Adipose tissue (tissue), 3 donors: ENCODE measurements around the gene PLB1. TPM values are rescaled to one million over a fixed set of nuclear protein-coding genes. Genes with fewer than 3 reads are reported as not detected.
"Not testable (repeated sequence)": the region's sequence is repeated elsewhere in the genome, so short reads cannot be mapped to it uniquely, and the experiment has no call there.

Source experiments
- H3K27ac ChIP-seq: one replicate; pipeline ENCODE4 v1.5.1; 2013; ENCODE audit warnings: low read depth, low read length
- WGBS, 3 donors: extraction: QIAGEN DNeasy Blood & Tissue Kit; methylation state at CpG; one replicate each; pipeline ENCODE4 v1.1.7; 2013; 5-methylcytosine and 5-hydroxymethylcytosine counted together
- polyA plus RNA-seq, 3 donors: library from polyadenylated mRNA; stranded (reverse); fragments of 200-250 nt; gene quantifications; one replicate each; pipeline ENCODE4 v1.2.3, GENCODE V29; 2013
- donor health status: healthy with polysubstance abuse.
- donor health status: Bipolar disorder and iron deficiency.
- donor health status: healthy.

PLB1 gene
- polyA plus RNA-seq, 3 donors = 0.61 to 16.9 (median 3.6) TPM

DNA sequence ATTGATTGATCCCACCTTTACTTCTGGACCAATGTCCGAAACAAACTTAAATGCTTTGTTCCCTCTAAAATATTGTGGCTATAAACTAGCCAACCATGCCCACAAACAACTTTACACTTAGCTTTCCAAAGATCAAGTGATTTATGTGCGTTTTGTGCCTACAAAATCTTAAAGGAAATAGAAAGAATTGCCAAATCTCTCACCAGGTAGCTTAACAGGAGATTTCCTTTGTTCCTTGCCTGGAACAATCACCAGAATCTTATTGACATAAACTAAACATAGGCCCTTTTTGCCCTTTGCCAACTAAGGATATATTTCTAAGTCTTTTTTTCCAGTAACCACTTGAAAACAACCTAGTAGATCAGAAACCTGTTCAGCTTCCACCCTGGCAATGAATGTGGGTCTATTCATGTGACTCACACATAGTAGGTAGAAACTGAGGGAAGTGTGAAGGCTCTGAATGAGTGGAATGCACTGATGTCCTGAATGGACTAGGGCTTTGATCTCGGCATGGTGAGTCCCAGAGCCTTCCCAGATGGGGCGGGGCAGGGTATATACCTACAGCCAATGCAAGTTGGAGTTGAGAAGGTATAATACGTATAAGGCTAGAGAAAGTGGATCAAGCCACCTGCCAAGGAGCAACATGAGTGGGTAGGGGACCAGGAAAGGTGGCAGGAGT, 161.2 kb downstream of the PLB1 start:
- WGBS, 3 donors = 82 to 88% (median 83%) methylated on average over 5 of the region's 5 CpGs
- no peak overlapping the region for H3K27ac ChIP-seq

DNA sequence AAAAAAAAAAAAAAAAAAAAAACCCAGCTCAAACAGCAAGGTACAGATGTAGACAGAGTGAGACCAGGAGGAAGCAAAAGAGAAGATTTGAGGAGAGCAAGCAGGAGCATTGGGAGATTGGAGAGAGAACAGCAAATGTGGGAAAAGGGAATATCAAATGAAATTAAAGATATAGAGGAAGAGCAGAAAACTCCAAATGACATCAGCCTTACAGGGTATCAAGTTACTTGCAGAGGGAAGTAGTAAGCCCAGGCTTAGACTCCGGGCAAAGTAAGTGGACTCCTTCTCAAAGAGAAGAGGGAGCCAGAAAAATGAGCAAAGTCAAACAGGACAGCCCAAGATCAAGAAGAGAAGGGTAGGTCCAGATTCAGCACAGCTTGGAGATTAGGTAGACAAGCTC, 162.5 kb downstream of the PLB1 start:
- WGBS, 3 donors = 41 to 59% (median 42%) methylated on average over 1 of the region's 1 CpG
- no peak overlapping the region for H3K27ac ChIP-seq

DNA sequence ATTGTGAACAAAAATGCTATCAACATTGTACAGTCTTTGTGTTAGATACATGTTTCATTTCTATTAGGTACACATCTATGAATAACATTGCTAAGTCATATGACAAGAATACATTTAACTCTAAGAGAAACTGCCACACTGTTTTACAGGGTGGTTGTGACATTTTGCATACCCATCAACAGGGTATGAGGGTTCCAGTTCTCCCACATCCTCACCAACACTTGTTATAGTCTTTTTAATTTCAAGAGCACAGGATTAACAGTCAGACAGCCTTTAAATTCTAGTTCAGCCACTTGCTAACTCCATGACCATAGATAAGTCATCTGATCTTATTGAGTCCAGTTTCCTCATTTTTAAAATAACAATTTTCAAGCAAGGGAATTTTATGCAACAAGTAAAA, 163.3 kb downstream of the PLB1 start:
- no peak overlapping the region for H3K27ac ChIP-seq

DNA sequence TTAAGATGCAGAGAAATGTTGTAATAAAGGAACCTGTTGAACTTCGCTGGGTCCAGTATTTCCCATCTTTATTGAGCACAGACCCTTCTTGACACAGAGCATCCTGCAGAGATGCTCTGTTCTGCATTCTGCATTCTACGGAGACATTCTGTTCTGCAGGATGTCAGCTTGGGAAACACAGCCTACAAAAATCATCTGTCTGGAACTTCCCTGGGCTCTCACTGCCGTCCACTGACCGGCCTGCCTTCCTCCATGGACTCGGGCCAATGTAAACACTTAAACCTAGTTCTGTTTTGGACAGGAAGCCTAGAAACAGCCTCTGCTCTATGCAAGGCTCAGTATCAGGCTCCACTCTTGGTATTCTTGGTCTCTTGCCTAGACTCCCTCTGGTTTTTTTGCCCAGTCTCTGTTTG, 165.7 kb downstream of the PLB1 start:
- no peak overlapping the region for H3K27ac ChIP-seq
- 28 to 33% (median 32%) methylated on average over 5 of the region's 5 CpGs for WGBS, 3 donors

DNA sequence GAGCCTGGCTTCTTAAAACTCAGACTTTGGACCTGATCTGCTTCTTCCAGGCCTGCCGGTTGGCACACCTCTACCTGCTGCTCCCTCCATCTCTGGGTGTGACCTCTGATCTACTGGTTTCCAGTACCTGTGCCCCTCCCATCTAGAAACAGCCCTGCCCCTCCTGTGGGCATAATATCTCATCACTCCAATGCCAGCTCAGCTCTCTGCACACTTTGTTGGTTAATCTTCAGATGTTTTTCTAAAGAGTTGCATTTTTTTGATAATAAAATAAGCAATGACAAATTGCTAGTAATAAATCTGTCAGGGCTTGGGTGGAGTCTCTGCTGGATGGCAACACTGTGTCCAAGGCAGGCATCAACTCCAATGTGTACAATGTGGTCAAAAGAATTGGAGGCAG, 166.2 kb downstream of the PLB1 start:
- 30 to 88% (median 79%) methylated on average over 1 of the region's 1 CpG for WGBS, 3 donors

DNA sequence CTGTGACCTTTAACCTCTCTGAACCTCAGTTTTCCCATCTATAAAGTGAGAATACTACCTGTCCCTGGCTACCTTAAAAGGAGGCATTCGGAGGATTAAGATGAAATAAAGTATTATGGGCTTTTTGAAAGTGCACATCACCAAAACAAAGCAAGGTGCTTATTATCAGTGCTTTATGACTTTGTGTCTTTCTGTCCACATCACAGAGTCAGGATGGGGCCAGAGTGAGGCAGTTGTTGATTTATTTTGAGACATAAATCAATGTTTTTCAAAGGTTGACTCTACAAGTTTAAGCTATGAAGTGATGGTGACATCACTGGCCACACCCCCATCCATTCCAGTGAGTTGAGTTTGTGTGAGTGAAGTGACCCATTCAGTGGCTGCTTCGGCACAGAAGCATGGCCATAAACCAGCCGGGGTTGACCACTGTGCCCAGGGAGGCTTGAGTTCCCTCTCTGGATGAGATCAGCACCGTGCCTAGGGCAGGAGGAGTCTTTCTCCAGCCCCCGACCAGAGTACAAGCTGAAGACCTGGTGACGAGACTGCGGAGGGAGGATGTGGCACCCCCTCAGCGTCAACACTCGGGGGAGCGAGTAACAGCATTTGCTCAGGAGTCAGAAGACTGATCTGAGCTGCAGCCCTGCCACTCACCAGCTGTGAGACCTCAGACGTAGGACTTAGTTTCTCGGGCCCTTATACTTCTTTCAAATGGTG, 166.8 kb downstream of the PLB1 start:
- no peak overlapping the region for H3K27ac ChIP-seq
- WGBS, 3 donors = 81 to 89% (median 81%) methylated on average over 12 of the region's 12 CpGs

More for the DNA sequence above, 166.2 kb downstream of the PLB1 start:
- H3K27ac ChIP-seq = no peak overlapping the region

DNA sequence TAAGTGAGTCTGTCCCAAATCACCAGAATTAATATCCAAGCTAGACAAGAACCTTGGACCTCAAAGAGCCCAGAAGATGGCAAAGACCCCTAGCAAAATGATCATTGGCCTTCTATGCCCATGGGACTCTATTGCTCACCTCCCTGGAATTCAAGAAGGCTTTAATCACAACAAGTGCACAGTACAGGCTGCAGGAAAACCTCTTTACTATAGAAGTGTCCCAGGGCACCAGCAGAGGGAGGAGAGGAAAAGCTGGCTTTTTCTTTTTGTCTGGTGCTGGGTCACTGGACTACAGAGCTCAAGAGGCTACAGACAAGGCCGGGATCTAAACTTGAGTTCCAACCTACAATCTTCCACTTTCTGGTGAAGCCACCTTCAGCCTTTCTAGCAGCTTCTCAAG, 167.5 kb downstream of the PLB1 start:
- WGBS, 3 donors = 44 to 88% (median 87%) methylated on average over 1 of the region's 1 CpG
- H3K27ac ChIP-seq = no peak overlapping the region

DNA sequence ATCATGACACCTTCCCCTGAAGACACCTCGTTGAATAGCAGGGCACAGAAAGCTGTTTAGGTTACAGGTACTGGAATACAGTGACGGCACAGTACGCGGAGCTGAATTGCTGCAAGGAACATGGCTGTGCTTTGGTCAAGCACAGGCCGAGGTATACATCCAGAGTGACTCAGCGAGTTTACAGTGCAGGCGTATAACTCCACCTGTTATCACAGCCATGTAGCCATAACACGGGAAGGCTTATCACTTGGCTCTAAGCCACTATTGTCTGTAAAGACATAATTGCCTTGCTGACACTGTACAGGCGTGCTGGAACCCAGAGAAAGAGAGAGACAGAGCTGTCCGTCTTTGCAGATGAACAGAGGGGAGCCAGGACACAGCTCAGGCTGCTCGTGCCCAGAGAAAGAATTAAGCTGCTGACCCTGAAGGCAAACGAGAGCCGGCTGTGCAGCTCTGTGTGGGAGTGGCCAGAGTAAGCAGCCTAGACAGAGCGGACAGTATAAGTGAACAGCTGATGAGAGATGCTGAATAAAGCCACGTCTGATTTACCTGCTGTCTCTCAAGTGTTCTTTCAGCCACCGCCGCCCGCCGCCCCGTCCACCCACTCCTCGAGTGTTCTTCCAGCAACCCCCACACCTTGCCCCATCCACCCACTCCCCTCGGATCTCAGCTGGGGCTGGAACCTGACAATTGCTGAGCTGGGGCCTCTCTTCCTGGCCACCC, 168.4 kb downstream of the PLB1 start:
- WGBS, 3 donors = 51 to 66% (median 66%) methylated on average over 22 of the region's 22 CpGs
- H3K27ac ChIP-seq = no peak overlapping the region

DNA sequence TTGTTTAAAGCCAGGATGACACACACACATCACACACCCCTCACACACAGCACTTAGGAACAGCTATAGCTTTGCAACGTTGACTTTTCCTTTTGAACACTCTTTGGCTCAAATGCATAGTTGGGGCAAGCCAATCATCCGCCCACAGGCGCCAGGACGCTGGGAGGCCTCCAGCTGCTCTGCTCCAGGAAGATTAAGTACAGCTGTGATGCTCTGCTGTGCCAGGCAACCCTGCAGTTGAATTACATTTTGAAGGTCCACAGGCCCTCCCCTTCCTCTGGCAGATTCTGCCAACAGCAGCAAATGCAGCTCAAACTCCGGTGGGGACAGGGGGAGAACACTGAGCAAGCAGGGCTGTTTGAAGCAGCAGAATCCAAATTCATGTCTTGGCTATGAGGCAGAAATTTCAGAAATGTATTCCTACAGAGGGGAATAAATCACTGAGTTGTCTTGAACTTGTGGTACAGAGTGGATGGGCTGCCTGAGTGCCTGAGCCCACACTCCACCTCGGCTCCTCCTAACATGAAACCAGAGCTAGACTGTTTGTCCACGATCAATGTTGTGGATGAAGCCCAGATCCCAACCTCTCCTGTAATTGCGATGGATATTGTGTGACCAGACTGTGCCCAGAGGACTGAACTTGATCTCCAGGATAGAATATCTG, 169.3 kb downstream of the PLB1 start:
- WGBS, 3 donors = 27 to 42% (median 38%) methylated on average over 8 of the region's 8 CpGs
- no peak overlapping the region for H3K27ac ChIP-seq

DNA sequence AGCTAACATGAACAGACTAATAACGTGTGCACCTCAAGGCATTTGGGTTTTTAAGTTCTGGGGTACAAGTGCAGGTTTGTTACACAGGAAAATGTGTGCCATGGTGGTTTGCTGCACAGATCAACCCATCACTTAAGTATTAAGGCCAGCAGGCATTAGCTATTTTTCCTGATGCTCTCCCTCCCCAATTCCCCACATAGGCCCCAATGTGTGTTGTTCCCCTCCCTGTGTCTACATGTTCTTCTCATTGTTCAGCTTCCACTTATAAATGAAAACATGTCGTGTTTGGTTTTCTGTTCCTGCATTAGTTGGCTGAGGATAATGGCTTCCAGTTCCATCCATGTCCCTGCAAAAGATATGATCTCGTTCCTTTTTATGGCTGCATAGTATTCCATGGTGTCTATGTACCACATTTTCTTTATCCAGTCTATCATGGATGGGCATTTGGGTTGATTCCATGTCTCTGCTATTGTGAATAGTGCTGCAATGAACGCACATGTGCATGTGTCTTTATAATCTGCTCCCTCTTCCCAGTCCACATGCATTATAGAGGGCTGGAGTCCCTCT, 170.0 kb downstream of the PLB1 start:
- not testable (repeated sequence) for H3K27ac ChIP-seq
- 67 to 88% (median 82%) methylated on average over 4 of the region's 4 CpGs for WGBS, 3 donors

DNA sequence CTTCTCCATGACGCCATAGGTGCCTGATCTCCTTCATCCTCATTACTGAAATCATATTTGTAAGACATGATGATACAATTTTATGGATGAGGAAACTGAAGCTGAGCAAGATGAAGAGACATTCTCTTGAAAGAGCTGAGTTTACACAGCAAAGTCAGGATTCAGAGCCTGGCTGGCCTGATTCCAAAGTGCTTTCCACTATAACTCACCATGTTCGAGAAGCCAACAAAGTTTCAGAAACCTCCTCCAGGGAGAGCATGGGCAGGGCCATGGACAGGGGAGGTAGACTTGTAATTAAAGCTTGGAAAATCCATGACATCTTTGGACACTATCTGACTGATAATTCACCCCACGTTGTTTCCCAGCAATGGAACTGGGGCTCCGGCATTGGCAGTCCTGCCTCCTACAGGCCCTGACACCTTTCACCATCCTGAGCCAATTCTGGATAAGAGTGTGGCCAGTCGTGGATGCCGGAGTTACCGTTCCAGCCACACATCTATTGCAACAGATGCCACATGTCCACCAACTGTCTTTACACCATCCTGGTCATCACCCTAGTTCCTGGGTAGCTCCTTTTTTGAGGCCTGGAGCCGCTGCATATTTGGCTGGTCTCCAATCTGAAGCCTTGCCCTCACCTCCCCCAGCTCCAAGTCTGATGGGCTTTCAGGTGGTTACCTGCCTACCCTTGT, 170.8 kb downstream of the PLB1 start:
- H3K27ac ChIP-seq = no peak overlapping the region
- WGBS, 3 donors = 62 to 85% (median 70%) methylated on average over 8 of the region's 8 CpGs

DNA sequence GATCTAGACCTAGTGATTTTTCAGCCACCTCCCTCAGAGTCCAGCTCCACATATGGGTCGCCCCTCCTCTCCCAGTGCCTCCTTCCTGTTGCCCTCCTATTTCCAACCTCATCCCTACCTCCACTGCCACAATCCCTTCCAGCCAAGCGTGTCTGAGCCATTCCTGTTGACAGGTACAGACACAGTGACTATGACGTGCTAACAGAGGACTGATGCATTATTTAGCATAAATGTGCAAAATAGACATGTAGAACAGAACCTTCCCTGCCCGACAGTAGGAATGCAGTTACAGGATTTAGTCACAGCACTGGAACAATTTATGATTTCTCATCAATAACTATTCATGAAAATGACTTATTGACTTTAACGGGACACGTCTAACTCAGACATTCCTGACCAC, 171.4 kb downstream of the PLB1 start:
- H3K27ac ChIP-seq = no peak overlapping the region
- WGBS, 3 donors = 91 to 97% (median 95%) methylated on average over 6 of the region's 6 CpGs

DNA sequence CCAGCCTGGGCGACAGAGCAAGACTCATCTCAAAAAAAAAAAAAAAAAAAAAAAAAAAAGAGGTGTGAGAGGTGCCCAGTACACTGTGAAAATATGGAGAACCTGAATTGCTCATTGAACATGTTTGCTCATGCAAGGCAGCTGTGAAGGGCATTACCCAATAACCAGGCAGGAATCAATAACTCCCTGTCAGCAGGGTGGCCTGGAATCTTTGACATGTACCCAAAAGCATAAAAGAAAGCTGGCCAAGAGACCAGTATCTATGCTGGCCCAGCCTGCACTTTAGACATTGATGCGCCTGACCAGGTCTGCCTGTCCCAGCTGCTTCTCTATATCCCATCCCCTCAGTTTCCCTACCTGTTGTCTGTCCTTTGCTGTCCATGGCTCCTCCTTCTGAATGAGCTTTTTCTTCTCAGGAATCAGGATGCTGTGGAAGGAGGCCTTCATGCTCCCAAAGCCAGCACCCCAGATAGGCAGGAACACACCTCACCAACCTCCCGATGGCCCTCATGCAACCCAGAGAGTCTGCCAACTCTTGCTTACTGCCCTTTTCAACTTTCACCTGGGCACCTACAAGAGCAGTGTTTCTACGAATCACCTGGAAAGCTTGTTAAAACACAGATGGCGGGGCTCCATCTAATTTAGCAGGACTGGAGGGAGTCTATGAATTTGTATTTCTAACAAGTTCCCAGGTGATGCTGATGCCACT, 172.4 kb downstream of the PLB1 start:
- 92 to 98% (median 96%) methylated on average over 4 to 5 of the region's 5 CpGs for WGBS, 3 donors
- no peak overlapping the region for H3K27ac ChIP-seq

DNA sequence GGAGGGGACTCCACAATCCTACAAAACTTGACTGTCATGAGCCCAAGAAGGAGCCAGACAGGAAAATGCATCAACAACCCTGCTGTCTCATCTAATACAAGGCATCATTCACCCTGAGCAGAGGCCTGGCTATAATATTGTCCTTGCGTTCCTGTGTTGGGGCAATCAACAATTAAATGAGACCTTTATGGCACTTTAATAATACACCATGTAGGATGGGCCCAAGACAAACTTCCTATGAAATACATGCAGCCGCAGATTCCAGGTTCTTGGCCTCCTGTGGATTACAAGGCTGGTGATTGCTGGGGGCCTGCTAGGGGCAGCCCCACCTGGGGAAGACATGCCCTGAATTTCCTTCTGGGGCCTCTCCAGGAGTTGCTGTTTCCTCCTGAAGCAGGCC, 173.0 kb downstream of the PLB1 start:
- no peak overlapping the region for H3K27ac ChIP-seq
- 94 to 100% (median 97%) methylated on average over 2 of the region's 2 CpGs for WGBS, 3 donors

DNA sequence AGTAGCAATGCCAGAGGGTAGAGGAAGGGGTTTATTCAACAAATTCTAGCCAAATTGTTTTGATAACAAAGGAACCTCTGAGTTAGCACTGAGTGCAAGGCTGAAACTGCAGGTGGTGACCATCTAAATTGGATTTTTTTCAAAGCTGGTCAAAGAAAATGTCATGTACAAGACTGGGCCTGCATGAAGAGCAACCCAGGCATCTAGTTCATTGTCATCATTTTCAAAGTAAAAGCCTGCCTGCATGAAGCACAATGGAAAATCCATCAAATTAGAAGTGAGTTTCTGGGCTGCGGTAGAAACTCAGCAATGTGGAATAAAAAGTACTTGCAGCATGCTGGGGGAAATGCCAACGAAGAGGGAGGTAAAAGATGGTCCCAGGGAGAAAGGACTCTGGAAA, 175.0 kb downstream of the PLB1 start:
- H3K27ac ChIP-seq = no peak overlapping the region
- WGBS, 3 donors = 60 to 77% (median 77%) methylated on average over 2 of the region's 2 CpGs

DNA sequence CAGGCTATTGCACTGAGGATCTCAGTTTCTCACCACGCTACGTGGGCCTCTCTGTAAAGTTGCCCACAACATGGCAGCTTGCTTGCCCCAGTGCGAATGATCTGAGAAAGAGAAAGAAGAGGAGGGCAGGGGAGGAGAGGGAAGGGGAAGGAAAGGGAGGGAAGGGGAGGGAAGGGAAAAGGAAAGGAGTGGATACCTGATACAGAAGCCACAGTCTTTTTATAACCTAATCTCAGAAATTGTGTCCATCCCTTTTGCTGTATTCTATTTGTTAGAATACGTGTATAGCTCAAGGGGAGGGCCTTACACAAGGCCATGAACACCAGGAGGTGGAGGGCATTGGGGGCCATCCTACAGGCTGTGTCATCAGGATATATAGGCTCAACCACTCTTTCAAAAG, 177.5 kb downstream of the PLB1 start:
- no peak overlapping the region for H3K27ac ChIP-seq
- 91 to 99% (median 96%) methylated on average over 4 of the region's 4 CpGs for WGBS, 3 donors

DNA sequence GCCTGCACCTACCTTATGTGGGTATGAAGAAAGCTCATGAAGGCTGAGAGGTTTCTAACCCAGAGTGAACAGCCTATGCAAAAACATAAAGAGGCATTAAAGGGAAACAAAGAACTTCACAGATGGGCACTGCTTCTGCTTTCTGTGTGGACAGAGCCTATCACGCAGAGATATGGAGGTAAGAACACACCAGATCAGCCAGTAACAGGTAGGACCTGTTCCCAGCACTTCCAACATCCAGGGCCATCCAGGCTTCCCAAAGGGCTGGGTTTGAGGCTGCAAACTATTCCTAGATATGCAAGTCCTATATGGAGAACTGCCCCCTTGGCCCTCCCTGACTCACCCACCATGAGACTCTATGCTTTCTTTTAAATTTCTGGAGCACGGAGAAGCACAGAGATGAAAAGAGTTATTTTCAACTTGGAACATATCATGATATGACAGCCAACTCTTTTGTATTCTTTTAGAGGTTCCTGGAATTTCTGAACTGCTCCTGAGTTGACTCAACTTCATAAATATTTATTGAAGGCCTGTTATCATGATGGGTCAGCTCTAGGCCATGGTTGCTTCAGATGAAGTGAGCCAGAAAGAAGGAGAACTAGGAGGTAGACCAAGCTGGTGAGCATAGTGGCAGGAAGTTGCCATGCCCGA, 178.3 kb downstream of the PLB1 start:
- WGBS, 3 donors = 52 to 86% (median 78%) methylated on average over 3 of the region's 3 CpGs
- no peak overlapping the region for H3K27ac ChIP-seq
